Mucosa of gallbladder (tissue), 1 donor: ENCODE data around the gene SAMD10. TPM values are rescaled to one million over a fixed set of nuclear protein-coding genes. Genes with fewer than 3 reads are reported as not detected.
"Not testable (repeated sequence)": the region's sequence is repeated elsewhere in the genome, so short reads cannot be mapped to it uniquely, and the experiment has no call there.

ENCODE experiments used
- DNase-seq: peaks from one replicate; pipeline ENCODE4 v3.0.0-alpha.2; 2020; ENCODE audit warnings: low spot score
- total RNA-seq: library from RNA; stranded (reverse); gene quantifications from one replicate; pipeline ENCODE4 v1.2.1, GENCODE V29; 2021
- donor health status: DM: no; HTN: no; CAD: no.

Gene SAMD10
- total RNA-seq: 12.7 TPM

GRCh38 chr20:63979557-63980316, at the start of gene SAMD10:
Gene SAMD10 (minus strand): TSS chr20:63979642. CDS start chr20:63979467, 175 bp downstream.
- DNase-seq: no peak

GRCh38 chr20:64027981-64028685, 48.7 kb upstream of the SAMD10 start:
- DNase-seq: peak; percentile 60

GRCh38 chr20:64025826-64026412, 46.5 kb upstream of the SAMD10 start:
- DNase-seq: no peak

- DNase-seq: no peak
Measured at GRCh38 chr20:64025101-64025825, 45.8 kb upstream of the SAMD10 start.

DNA sequence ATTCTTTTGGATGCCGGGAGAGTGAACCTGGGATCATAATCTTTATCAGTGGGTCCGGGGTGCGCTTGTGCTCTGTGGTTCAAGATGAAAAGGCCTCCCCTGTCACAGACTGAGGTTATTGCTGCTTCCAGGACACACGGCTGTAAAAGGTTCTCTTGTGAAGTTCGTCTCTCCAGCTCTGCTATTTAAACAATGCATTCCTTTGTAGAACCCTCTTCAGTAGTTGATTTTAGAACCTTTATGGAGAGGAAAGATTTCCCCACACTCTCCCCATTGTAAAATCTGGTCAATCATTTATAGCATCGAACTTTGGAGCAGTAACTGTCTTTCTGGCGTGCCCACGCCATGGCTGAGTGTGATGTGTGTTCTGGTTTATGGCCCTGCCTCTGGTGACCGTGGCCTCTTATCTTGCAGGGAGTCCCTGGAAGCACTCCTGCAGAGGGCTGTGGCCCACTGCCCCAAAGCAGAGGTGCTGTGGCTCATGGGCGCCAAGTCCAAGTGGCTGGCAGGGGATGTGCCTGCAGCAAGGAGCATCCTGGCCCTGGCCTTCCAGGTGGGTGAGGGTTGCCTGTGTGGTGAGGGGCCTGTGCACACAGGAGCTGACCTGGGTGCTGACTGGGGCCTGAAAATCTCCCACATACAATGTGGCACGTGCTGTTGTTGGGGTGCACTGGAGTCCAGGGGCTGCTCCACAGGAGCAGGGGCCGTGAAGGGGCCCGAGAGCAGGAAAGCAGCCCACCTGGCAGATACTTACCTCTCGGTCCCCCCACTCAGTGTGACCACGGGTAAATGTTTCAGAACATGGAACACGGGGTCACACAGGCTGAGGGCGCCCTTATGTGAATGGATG, 44.9 kb upstream of the SAMD10 start:
- no peak for DNase-seq

GRCh38 chr20:64023361-64024140, 44.1 kb upstream of the SAMD10 start:
- no peak for DNase-seq

- DNase-seq: no peak
Measured at GRCh38 chr20:64022671-64023360, 43.4 kb upstream of the SAMD10 start.

GRCh38 chr20:64021124-64021975, 41.9 kb upstream of the SAMD10 start:
- DNase-seq: no peak

- no peak for DNase-seq
Measured at GRCh38 chr20:64015635-64016034, 36.2 kb upstream of the SAMD10 start.

DNA sequence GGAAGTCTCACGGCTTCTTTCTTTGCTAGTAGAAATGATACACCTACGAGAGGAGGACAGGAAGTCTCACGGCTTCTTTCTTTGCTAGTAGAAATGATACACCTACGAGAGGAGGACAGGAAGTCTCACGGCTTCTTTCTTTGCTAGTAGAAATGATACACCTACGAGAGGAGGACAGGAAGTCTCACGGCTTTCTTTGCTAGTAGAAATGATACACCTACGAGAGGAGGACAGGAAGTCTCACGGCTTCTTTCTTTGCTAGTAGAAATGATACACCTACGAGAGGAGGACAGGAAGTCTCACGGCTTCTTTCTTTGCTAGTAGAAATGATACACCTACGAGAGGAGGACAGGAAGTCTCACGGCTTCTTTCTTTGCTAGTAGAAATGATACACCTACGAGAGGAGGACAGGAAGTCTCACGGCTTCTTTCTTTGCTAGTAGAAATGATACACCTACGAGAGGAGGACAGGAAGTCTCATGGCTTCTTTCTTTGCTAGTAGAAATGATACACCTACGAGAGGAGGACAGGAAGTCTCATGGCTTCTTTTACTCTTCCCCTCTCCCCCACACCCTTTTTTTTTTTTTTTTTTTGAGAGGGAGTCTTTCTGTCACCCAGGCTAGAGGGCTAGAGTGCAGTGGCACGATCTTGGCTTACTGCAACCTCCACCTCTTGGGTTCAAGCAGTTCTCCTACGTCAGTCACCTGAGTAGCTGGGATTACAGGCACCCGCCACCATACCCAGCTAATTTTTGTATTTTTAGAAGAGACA, 33.1 kb upstream of the SAMD10 start:
- not testable (repeated sequence) for DNase-seq

GRCh38 chr20:64011366-64011779, 31.9 kb upstream of the SAMD10 start:
- DNase-seq: no peak

DNA sequence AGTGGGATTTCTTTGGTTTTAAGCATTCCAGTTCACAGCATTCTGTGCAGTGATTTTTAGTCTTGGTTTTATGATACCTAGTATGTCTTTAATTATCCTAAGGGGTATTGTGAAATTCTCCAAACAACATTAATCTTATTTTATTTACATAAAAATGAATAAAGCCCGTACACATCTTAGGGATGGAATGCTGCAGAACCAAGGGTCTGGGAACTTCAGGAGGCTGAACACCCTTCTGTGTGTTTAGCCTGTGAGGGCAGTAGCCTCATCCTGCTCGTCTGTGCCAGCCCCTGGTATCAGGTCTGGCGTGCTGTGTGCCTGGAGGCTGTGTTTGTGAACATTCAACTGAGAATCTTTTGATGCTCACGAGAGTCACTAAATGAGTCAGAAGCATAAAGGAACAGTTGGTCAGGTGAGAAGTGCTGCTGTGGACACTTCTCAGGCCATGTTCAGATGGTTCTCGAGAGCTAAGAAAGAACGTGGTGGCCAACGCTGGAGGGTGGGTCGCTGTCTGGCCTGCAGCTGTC, 31.3 kb upstream of the SAMD10 start:
- no peak for DNase-seq

DNA sequence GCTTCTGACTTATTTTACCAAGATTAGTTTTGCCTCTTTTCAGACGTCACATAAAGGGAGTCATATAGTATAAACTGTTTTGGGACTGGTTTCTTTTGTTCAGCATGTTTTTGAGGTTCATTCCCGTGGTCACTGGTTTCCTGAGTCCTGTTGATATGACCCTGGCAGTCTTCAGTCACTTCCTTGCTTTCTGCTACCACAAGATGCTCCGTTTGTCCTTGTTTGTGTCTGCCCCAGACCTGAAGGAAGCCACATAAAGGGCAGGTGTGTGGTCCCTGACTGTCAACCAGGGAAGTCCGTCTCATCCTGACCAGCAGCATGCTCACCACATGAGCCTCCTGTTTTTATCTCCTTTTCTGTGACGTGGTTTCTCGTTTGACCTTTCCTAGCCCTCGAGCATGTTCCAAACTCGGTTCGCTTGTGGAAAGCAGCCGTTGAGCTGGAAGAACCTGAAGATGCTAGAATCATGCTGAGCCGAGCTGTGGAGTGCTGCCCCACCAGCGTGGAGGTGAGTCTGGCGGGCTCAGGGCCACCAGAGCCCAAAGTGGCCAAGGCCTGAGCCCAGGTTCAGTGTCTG, 30.5 kb upstream of the SAMD10 start:
- DNase-seq: no peak

DNA sequence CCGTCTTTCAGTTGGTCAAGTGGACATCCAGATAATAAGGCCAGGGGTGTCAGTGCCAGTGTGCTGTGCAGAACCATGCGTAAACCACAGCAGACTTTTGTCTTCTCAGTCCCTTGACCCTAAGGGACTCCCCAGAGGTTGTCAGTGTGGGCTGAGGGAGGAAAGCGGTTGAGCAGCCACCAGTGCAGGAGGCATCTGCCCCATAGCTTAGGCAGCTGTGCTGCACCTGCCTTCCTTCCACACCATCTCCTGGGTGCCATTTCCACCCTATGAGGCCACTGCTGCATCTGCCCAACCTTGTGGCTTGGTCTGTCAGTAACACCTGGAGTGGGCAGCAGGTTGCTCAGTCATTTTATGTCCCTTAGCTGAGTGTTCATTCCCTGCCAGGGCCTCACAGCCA, 27.5 kb upstream of the SAMD10 start:
- DNase-seq: no peak

DNA sequence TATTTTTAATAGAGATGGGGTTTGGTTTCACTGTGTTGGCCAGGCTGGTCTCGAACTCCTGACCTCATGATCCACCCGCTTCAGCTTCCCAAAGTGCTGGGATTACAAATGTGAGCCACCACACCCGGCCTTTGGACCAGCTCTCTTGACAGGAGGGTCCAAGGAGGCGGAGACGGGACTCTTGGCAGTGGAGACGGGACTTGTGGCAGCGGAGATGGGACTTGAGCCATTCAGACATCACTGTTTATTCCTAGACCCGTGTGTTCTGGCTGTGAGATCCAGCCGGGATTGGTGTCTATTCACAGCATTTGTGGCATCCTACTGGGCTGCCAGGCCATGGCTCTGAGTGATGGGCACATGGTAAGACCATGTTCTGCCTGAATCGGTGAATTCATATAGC, 27.0 kb upstream of the SAMD10 start:
- no peak for DNase-seq

GRCh38 chr20:64005394-64005793, 26.0 kb upstream of the SAMD10 start:
- no peak for DNase-seq

GRCh38 chr20:64003960-64004725, 24.7 kb upstream of the SAMD10 start:
- no peak for DNase-seq
